GM19239 (cell line): ENCODE results near the gene TK2.
"Not testable (repeated sequence)": the region's sequence is repeated elsewhere in the genome, so short reads cannot be mapped to it uniquely, and the experiment has no call there.

ENCODE experiments used
- DNase-seq: peaks from one replicate; pipeline ENCODE4 v3.0.0; 2011; ENCODE audit warnings: low spot score; ENCODE audit not compliant: insufficient read length
- FAIRE-seq: peaks from 2 replicates; lab custom pipeline; 2011; peaks lifted over from hg19 to GRCh38; lab: Jason Lieb, UNC

TK2 gene

DNA sequence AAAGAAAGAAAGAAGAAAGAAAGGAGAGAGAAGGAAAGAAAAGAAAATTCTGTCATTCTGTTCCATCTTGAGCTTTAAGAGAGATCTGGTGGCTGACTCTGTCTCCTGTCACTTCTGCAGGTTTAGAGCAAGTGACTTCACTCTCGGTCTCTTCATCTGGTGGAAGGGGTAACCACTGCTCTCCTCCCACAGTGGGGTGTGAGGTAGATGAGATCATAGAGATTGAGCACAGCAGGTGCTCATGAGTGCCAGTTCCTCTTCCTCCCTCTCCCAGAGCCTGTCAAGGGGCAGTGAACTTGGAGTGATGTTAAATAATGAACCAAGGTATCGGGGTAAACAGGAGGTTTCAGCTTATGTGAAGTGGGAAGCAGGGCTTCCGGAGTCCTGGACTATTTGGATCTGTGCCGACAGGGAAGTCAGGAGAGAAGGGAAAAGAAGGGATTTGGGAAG is 75.1 kb downstream of the TK2 start:
- FAIRE-seq: peak; percentile 4
- peak; percentile 44 for DNase-seq

DNA sequence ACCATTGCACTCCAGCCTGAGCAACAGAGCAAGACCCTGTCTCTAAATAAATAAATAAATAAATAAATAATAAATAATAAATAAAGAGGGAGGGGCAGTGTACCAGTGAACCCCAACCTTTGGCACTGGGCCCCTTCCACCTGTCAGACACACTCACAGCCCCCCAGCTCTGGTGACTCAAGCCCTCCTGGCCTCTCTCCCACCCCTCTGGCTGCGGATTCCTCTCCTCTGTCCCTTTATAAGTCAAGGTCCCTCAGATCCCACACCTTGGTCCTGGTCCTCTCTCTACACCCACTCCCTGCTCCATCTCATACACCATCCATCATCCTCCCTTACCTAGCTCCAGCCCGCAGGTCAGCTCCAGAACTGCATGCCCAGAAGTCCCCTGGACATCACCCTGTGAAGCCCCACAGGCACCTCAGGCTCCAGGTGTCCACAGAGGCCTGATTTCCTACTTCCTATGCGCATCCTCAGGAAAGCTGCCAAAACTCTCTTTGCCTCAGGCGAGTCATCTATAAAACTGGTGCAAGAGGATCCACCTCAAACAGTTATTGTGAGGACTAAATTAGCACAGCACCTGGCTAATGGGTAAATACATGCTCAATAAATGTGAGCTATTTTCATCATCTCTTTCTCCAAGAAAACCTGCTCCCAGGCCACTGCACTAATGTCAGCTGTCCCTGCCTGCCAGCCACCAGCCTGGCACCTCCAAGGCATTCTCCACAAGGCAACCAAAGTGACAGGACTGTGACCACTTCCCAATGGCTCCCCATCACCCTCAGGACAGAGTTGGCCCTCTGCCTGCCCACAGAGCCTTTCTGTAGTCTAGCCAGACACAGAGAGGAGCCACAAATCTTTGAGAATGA is 76.0 kb downstream of the TK2 start:
- FAIRE-seq (no peak), DNase-seq (no peak)

- no peak for FAIRE-seq
- DNase-seq: no peak
Observed at GRCh38 chr16:66473051-66473571, 76.8 kb downstream of the TK2 start.

DNA sequence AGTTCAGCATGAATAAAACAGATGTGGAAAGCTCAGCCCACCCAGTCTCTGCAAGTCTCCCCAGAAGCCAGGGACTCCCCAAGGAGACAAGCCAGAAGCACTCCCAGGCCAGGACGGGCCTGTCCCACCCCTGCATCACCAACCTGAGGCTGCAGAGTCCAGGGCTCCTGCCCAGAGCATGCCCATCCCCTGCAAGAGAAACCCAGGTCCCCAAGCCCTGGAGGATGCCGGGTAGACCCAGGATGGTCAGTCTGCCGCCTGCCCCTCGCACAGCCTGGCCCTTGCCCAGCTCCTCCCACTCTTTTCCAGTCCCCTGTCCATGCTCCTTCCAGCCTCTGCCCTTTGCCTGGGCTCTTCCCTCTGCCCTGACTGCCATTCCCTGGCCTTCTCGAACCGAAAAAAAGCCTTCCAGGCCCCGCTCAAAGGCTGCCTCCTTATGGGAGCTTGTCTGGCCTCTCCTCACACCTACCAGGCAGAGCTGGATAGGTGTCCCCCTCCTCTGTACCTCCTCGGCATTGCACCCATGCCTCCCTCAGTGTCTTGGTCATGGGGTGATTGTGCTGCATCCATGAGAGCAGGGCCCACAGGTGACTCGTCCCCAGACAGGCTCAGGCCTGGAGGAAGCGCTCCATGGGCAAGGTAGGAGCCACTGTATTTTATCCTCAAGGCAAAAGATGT is 78.1 kb downstream of the TK2 start:
- FAIRE-seq (no peak), DNase-seq (no peak)

DNA sequence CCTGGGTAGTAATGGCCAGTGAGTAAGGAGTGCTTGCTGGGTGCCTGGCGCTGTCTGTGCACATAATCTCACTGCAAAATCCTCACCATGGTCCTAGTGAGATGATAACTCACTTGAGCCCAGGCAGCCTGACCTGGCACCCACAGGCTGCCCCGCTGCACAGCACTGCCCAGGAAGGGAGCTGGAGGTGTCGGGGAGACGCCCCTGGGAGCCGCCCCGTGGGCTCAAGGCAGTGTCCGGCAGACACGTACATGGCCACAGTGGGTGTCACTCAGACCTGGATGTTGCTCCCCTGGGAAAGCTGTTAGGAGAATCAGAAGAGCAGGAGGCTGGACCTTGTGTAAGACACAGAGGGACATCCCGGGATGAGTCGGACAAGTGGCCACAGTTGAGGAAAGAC is 78.7 kb downstream of the TK2 start:
- FAIRE-seq (no peak), DNase-seq (no peak)

GRCh38 chr16:66470556-66470955 is 79.4 kb downstream of the TK2 start:
- FAIRE-seq (no peak), DNase-seq (no peak)

- DNase-seq (no peak), FAIRE-seq (no peak)
Observed at GRCh38 chr16:66469947-66470546, 79.9 kb downstream of the TK2 start.

DNA sequence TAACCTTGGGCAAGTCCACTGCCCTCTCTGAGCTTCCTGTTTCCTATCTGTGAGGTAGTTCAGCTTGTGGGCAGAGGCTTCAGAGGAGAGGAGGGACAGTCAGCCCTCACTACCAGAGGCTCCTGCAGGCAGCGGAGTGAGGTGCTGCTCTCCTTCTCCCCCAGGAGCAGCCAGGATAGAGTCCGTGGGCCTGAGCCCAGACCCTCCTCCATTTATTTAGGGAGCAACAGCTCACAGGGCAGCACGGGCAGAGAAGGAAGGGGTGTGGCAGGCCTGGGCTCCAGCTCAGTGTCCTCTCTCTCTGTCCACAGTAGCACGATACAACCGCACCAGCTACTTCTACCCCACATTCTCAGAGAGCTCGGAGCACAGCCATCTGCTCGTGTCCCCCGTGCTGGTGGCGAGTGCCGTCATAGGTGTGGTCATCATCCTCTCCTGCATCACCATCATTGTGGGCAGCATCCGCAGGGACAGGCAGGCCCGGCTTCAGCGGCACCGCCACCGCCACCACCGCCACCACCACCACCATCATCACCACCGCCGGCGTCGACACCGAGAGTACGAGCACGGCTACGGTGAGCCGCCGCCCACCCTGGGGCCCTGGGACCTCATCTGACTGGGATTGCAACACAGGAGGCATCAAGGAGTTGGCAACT is 80.5 kb downstream of the TK2 start:
- DNase-seq (no peak), FAIRE-seq (no peak)

- FAIRE-seq (no peak), DNase-seq (no peak)
Observed at GRCh38 chr16:66468321-66468965, 81.5 kb downstream of the TK2 start.

DNA sequence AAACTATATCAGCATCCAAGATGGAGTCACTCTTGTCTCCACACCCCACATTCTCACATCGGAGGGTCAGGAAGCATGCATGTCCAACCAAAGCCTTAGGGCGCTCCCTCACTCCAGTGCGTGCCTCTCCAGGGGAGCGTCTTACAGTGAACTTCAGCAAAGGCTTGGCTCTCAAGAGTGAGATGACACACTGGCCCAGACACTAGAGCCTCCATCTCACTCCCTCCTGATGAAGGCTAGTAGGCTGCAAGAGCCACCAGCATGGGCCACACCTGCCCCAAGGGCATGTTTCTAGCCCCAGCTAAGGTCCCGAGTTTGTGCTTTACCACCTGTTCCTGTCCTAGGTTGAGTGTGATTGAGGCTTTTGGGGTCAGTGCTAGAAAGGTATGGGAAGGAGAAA is 82.3 kb downstream of the TK2 start:
- FAIRE-seq (no peak), DNase-seq (no peak)

- not testable (repeated sequence) for FAIRE-seq, DNase-seq
Observed at GRCh38 chr16:66466636-66467035, 83.3 kb downstream of the TK2 start.

- not testable (repeated sequence) for FAIRE-seq, DNase-seq
Observed at GRCh38 chr16:66465946-66466345, 84.0 kb downstream of the TK2 start.

DNA sequence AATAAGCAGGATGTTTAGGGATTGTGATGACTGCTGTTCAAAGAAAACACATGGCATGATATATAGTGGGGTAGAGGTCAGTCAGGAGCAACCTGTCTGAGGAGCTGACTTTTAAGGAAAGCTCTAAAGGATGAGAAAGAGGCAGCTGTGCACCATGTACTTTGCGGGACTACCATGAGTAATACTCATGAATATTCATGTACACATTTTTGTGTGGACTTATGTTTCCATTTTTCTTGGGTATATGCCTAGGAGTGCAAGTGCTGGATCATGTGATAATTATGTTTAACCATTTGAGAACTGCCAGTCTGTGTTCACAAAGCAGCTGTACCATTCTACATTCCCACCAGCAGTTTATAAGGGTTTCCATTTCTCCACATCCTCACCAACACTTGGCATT is 87.0 kb downstream of the TK2 start:
- no peak for FAIRE-seq

GRCh38 chr16:66460703-66461102 is 89.2 kb downstream of the TK2 start:
- FAIRE-seq: no peak
- DNase-seq: no peak

More for the DNA sequence above, 87.0 kb downstream of the TK2 start:
- no peak for DNase-seq

DNA sequence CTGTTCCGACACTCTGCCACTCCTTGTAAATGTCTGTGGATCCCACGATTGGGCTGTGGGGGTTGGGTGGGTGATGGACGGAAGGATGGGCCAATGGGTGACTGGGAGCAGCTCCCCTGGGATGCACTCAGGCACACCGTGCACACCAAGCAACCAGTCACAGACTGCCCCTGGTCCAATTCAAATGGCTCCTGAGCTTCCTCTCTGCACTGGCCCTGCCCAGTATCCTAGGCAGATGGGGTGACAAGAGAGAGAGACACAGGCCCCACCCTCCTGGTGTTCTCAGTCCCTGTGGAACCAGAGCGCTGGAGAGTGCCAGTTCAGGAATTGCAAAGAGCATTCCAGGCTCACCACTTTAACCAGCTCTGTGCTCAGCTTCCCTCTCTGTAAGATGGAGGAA is 90.0 kb downstream of the TK2 start:
- FAIRE-seq: no peak
- DNase-seq: no peak

GRCh38 chr16:66458853-66459252 is 91.1 kb downstream of the TK2 start:
- no peak for FAIRE-seq
- DNase-seq: no peak

DNA sequence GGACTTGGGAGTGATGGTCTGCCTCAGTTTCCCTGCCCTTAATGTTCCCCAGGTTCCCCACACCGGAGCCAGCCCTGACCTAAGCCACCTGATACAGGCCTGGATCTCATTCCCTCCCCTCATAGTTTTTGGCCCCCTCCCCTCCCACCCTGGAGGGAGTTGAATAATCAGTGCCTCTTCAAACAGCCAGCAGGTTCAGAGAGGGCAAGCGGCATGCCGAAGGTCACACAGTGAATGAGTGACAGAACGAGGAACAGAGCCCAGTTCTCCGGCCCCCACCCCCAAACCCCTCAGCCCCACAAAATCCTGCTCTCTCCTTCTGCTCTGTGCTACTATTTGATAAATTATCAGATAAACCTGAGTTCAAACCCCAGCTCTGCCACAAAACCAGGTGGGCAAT is 91.6 kb downstream of the TK2 start:
- DNase-seq: no peak
- FAIRE-seq: no peak
